GM12892 (cell line): Measurements from ENCODE around the gene GLCCI1.

Experiments used
- POLR2AphosphoS5 ChIP-seq: IDR thresholded peaks from 2 replicates; pipeline ENCODE4 v1.6.1; 2011; ENCODE audit warnings: low read depth, low read length, control low read depth
- TAF1 ChIP-seq: IDR thresholded peaks from 2 replicates; pipeline ENCODE4 v1.6.1; 2011; ENCODE audit warnings: low read depth, mild to moderate bottlenecking, control low read depth, low read length, borderline replicate concordance

GRCh38 chr7:8000315-8000941, 31.8 kb downstream of the GLCCI1 start:
- TF ChIP-seq TAF1 (no peak), POLR2AphosphoS5 (no peak)
